GM18867 (cell line): ENCODE measurements around the gene PFN3.

Experiments
- ATAC-seq: cut with Tn5 transposase; IDR thresholded peaks from one replicate; pipeline ENCODE4 v1.9.1; 2021; ENCODE audit warnings: mild to moderate bottlenecking, moderate library complexity; ENCODE audit not compliant: unreplicated experiment

PFN3 gene

GRCh38 chr5:177438468-177438867 is 38.0 kb upstream of the PFN3 start:
- ATAC-seq, result no peak

- no peak for ATAC-seq
Observed at GRCh38 chr5:177437623-177438022, 37.2 kb upstream of the PFN3 start.

- no peak for ATAC-seq
Observed at GRCh38 chr5:177435847-177436536, 35.5 kb upstream of the PFN3 start.

GRCh38 chr5:177434942-177435738 is 34.7 kb upstream of the PFN3 start:
- no peak for ATAC-seq

- no peak for ATAC-seq
Observed at GRCh38 chr5:177434437-177434836, 34.0 kb upstream of the PFN3 start.

GRCh38 chr5:177433658-177434217 is 33.3 kb upstream of the PFN3 start:
- ATAC-seq, result no peak

- no peak for ATAC-seq
Observed at GRCh38 chr5:177432839-177433657, 32.6 kb upstream of the PFN3 start.

GRCh38 chr5:177432143-177432838 is 31.8 kb upstream of the PFN3 start:
- no peak for ATAC-seq

- peak; percentile 47 for ATAC-seq
Observed at GRCh38 chr5:177431317-177432142, 31.1 kb upstream of the PFN3 start.

GRCh38 chr5:177430972-177431316 is 30.5 kb upstream of the PFN3 start:
- no peak for ATAC-seq

- ATAC-seq, result no peak
Observed at GRCh38 chr5:177430140-177430951, 29.9 kb upstream of the PFN3 start.

- no peak for ATAC-seq
Observed at GRCh38 chr5:177429248-177430040, 29.0 kb upstream of the PFN3 start.

- ATAC-seq, result no peak
Observed at GRCh38 chr5:177428574-177429217, 28.2 kb upstream of the PFN3 start.

GRCh38 chr5:177427919-177428573 is 27.6 kb upstream of the PFN3 start:
- ATAC-seq, result no peak

- no peak for ATAC-seq
Observed at GRCh38 chr5:177427211-177427822, 26.9 kb upstream of the PFN3 start.

- ATAC-seq, result peak; percentile 12
Observed at GRCh38 chr5:177426566-177427210, 26.2 kb upstream of the PFN3 start, which contains the start of gene GRK6. TSS of gene GRK6 (plus strand) at chr5:177426676. CDS start at chr5:177426846, 170 bp downstream.
